HEK293 (cell line): Measurements from ENCODE around the gene PSAP.

Experiments used
- CTCF ChIA-PET: fragments of 350-600 bp; formaldehyde crosslinking; extraction: SDS; loops from one replicate; lab custom pipeline; 2021; ENCODE audit warnings: antibody characterized with exemption; lab: Yijun Ruan, JAX
- POLR2A ChIA-PET: fragments of 300-600 bp; formaldehyde crosslinking; extraction: SDS; loops from one replicate; lab custom pipeline; 2020; ENCODE audit warnings: antibody characterized with exemption, inconsistent platforms; lab: Yijun Ruan, JAX
- H3K27ac ChIP-seq: fragments of 200-500 bp; sonication (Bioruptor generic); 2 replicates; pipeline ENCODE4 v1.5.1; 2014; ENCODE audit warnings: low read depth, low read length, control low read depth, inconsistent platforms; ENCODE audit errors: extremely low read depth
- H3K36me3 ChIP-seq, 2 experiments: fragments of 200-500 bp in 1 of 2; sonication (Bioruptor generic) in 1 of 2; 1 replicate in 1 of 2; 2 replicates in 1 of 2; pipeline ENCODE4 v1.5.1; 2014 to 2017; ENCODE audit warnings: inconsistent platforms in 2 of 2, low read length in 2 of 2; ENCODE audit not compliant: control insufficient read depth in 2 of 2, insufficient read depth in 1 of 2
- H3K4me1 ChIP-seq: fragments of 200-500 bp; sonication (Bioruptor generic); 2 replicates; pipeline ENCODE4 v1.5.1; 2014; ENCODE audit warnings: mild to moderate bottlenecking, low read length, inconsistent platforms; ENCODE audit not compliant: control insufficient read depth, insufficient read depth
- H3K4me3 ChIP-seq: 2 replicates; pipeline ENCODE4 v1.5.1; 2011; ENCODE audit warnings: low read depth, mild to moderate bottlenecking, control low read depth, low read length, moderate library complexity
- H3K9me3 ChIP-seq: fragments of 200-500 bp; sonication (Bioruptor generic); 2 replicates; pipeline ENCODE4 v1.5.1; 2014; ENCODE audit warnings: low read depth, low read length, inconsistent platforms; ENCODE audit not compliant: control insufficient read depth, insufficient read depth
- CTCF ChIP-seq: fragments of 450-650 bp; formaldehyde crosslinking; IDR thresholded peaks from 2 replicates; pipeline ENCODE4 v1.5.1; 2016; ENCODE audit warnings: missing biosample characterization, missing genetic modification characterization
- RBAK ChIP-seq: fragments of 450-650 bp; formaldehyde crosslinking; IDR thresholded peaks from 2 replicates; pipeline ENCODE4 v1.5.1; 2016; ENCODE audit warnings: missing biosample characterization, missing genetic modification characterization
- TSHZ1 ChIP-seq: fragments of 450-650 bp; formaldehyde crosslinking; IDR thresholded peaks from 2 replicates; pipeline ENCODE4 v1.5.1; 2016; ENCODE audit warnings: missing biosample characterization, missing genetic modification characterization, borderline replicate concordance
- ZNF274 ChIP-seq, 2 experiments: fragments of 200-500 bp in 1 of 2; fragments of 450-650 bp in 1 of 2; sonication (Bioruptor generic) in 1 of 2; formaldehyde crosslinking in 1 of 2; IDR thresholded peaks; 2 replicates each; pipeline versions ENCODE4 v1.5.1 to v1.6.1; 2014 to 2016; ENCODE audit warnings: borderline replicate concordance in 1 of 2, inconsistent platforms in 1 of 2, low read length in 1 of 2, missing biosample characterization in 1 of 2, missing genetic modification characterization in 1 of 2
- ZNF354C ChIP-seq: fragments of 450-650 bp; formaldehyde crosslinking; IDR thresholded peaks from 2 replicates; pipeline ENCODE4 v1.5.1; 2016; ENCODE audit warnings: missing biosample characterization, missing genetic modification characterization, low read depth, borderline replicate concordance
- ZNF416 ChIP-seq: fragments of 450-650 bp; formaldehyde crosslinking; IDR thresholded peaks from 2 replicates; pipeline ENCODE4 v1.5.1; 2016; ENCODE audit warnings: missing biosample characterization, missing genetic modification characterization
- ZNF48 ChIP-seq: fragments of 450-650 bp; formaldehyde crosslinking; IDR thresholded peaks from 2 replicates; pipeline ENCODE4 v1.5.1; 2016; ENCODE audit warnings: missing biosample characterization, missing genetic modification characterization
- ZNF610 ChIP-seq: fragments of 450-650 bp; formaldehyde crosslinking; IDR thresholded peaks from 2 replicates; pipeline ENCODE4 v1.5.1; 2016; ENCODE audit warnings: missing biosample characterization, missing genetic modification characterization, borderline replicate concordance
- ZNF621 ChIP-seq: fragments of 450-650 bp; formaldehyde crosslinking; IDR thresholded peaks from 2 replicates; pipeline ENCODE4 v1.5.1; 2017; ENCODE audit warnings: missing biosample characterization, missing genetic modification characterization
- ZNF626 ChIP-seq: fragments of 450-650 bp; sonication (Bioruptor Pico); formaldehyde crosslinking; IDR thresholded peaks from 2 replicates; pipeline ENCODE4 v1.5.1; 2018; ENCODE audit warnings: missing biosample characterization, missing genetic modification characterization, inconsistent platforms
- ZSCAN4 ChIP-seq: fragments of 450-650 bp; formaldehyde crosslinking; IDR thresholded peaks from 2 replicates; pipeline ENCODE4 v1.5.1; 2017; ENCODE audit warnings: missing biosample characterization, missing genetic modification characterization
- ZSCAN5A ChIP-seq: fragments of 450-650 bp; formaldehyde crosslinking; IDR thresholded peaks from 2 replicates; pipeline ENCODE4 v1.5.1; 2016; ENCODE audit warnings: missing biosample characterization, missing genetic modification characterization

PSAP gene

GRCh38 chr10:71815515-71816130 is 35.4 kb downstream of the PSAP start:
- ChIA-PET POLR2A (interaction anchor here (0.5 kb wide), 1 partner anchor 426 kb away, joined by 6 read pairs; no protein-coding TSS in a partner anchor), CTCF (interaction anchor here (0.5 to 1.4 kb wide), 2 partner anchors 61 to 80 kb away, joined by 3 to 6 read pairs; no protein-coding TSS in a partner anchor)
- peaks cover 3 to 60% of the 10 kb centered on the region in 2 experiments for H3K36me3 ChIP-seq
- no peak overlapping the region for H3K27ac ChIP-seq
- H3K9me3 ChIP-seq: no peaks in the 10 kb centered on the region
- H3K4me1 ChIP-seq: peaks cover 6% of the 10 kb centered on the region; the same call in 1 of the 2 replicates
- TF ChIP-seq ZNF621: no peak
- TF ChIP-seq ZNF354C (tag by site-specific recombination): no peak
- TF ChIP-seq ZNF610 (tag by site-specific recombination): no peak
- no peak for TF ChIP-seq ZSCAN4 (tag by site-specific recombination)
- TF ChIP-seq ZSCAN5A (tag by site-specific recombination): no peak
- TF ChIP-seq RBAK (tag by site-specific recombination): no peak
- TF ChIP-seq ZNF48: no peak
- TF ChIP-seq ZNF416 (tag by site-specific recombination): no peak
- TF ChIP-seq TSHZ1 (tag by site-specific recombination): no peak
- no peak for TF ChIP-seq ZNF274 (IDR thresholded peaks at IDR 0.05; ENCODE audit: low read length)
- TF ChIP-seq ZNF274 (tag by site-specific recombination; IDR thresholded peaks at IDR 0.05; ENCODE audit: borderline replicate concordance): no peak
- TF ChIP-seq, all 188 proteins: peak for 0
- no peak overlapping the region for H3K4me3 ChIP-seq

- peaks cover 6% of the 10 kb centered on the region; the same call in 1 of the 2 replicates for H3K4me1 ChIP-seq
- H3K9me3 ChIP-seq: no peaks in the 10 kb centered on the region
- no peak overlapping the region for H3K27ac ChIP-seq
- ChIA-PET POLR2A (interaction anchor here (0.5 to 1.3 kb wide), 2 partner anchors 36 to 426 kb away, joined by 4 to 6 read pairs; partner anchors contain the start of gene PSAP), CTCF (interaction anchor here (0.5 to 1.4 kb wide), 2 partner anchors 60 to 81 kb away, joined by 3 to 6 read pairs; no protein-coding TSS in a partner anchor)
- TF ChIP-seq CTCF (tag by site-specific recombination) (0 out of 2 replicates have a peak, but pooled peaks have one; percentile 12), ZNF626 (tag by site-specific recombination) (no peak)
- H3K4me3 ChIP-seq: no peak overlapping the region
- peaks cover 0 to 54% of the 10 kb centered on the region in 2 experiments; a peak in 2 of 3 replicates for H3K36me3 ChIP-seq
Measured at GRCh38 chr10:71814922-71815411, 36.1 kb downstream of the PSAP start.
